Measurements from ENCODE around the gene MPG.

GRCh38 chr16:59440-60059 lies 18.5 kb upstream of the MPG start:
- TF ChIP-seq POLR2AphosphoS5 (IDR thresholded peaks at IDR 0.05; ENCODE audit: low read depth, low read length) (no peak), REST (IDR thresholded peaks at IDR 0.05; ENCODE audit: insufficient read depth in 1 of 2, low read depth in 2 of 2, low read length in 2 of 2) (no peak), SIN3A (IDR thresholded peaks at IDR 0.05; ENCODE audit: borderline replicate concordance, insufficient read depth, low read length) (no peak), TAF1 (IDR thresholded peaks at IDR 0.05; ENCODE audit: borderline replicate concordance, insufficient read depth, low read length) (no peak), FOXP2 (optimal IDR thresholded peaks at IDR 0.05; ENCODE audit: borderline replicate concordance, extremely low read depth, extremely low read length, insufficient read depth) (no peak)

All from PFSK-1 (cell line).